NOMO-1 (cell line): ENCODE measurements around the gene VWCE.
"Not testable (repeated sequence)": the region's sequence is repeated elsewhere in the genome, so short reads cannot be mapped to it uniquely, and the experiment has no call there.

Experiments
- DNase-seq, 2 experiments: peaks; one replicate each; lab custom pipeline; 2025; ENCODE audit not compliant: unreplicated experiment in 2 of 2; lab: John Stamatoyannopoulos, UW

Gene VWCE

GRCh38 chr11:61259363-61259762 is 35.8 kb downstream of the VWCE start:
- no peak for DNase-seq

GRCh38 chr11:61258546-61258945 is 36.6 kb downstream of the VWCE start:
- DNase-seq: no peak

GRCh38 chr11:61256710-61257482 is 38.2 kb downstream of the VWCE start:
- DNase-seq: no peak

GRCh38 chr11:61254403-61255025 is 40.6 kb downstream of the VWCE start:
- peak; percentile 25 to 64 for DNase-seq

GRCh38 chr11:61252332-61252731 is 42.8 kb downstream of the VWCE start:
- DNase-seq: not testable (repeated sequence)

- not testable (repeated sequence) for DNase-seq
Measured at GRCh38 chr11:61250796-61251765, 44.0 kb downstream of the VWCE start.

GRCh38 chr11:61249201-61249600 is 45.9 kb downstream of the VWCE start:
- not testable (repeated sequence) for DNase-seq

- DNase-seq: not testable (repeated sequence)
Measured at GRCh38 chr11:61248071-61248470, 47.0 kb downstream of the VWCE start.

- DNase-seq: not testable (repeated sequence)
Measured at GRCh38 chr11:61245284-61245964, 49.7 kb downstream of the VWCE start.

GRCh38 chr11:61241526-61241925 is 53.6 kb downstream of the VWCE start:
- not testable (repeated sequence) for DNase-seq

GRCh38 chr11:61240875-61241274 is 54.2 kb downstream of the VWCE start, which contains the start of gene PGA5:
TSS of gene PGA5 (plus strand) at chr11:61241175. CDS start at chr11:61241227, 52 bp downstream.
- not testable (repeated sequence) for DNase-seq

GRCh38 chr11:61240288-61240687 is 54.8 kb downstream of the VWCE start:
- not testable (repeated sequence) for DNase-seq

GRCh38 chr11:61237130-61237529 is 58.0 kb downstream of the VWCE start:
- DNase-seq: not testable (repeated sequence)

GRCh38 chr11:61232548-61233145 is 62.5 kb downstream of the VWCE start:
- not testable (repeated sequence) for DNase-seq

GRCh38 chr11:61231585-61231984 is 63.5 kb downstream of the VWCE start:
- DNase-seq: not testable (repeated sequence)

- DNase-seq: not testable (repeated sequence)
Measured at GRCh38 chr11:61231033-61231432, 64.1 kb downstream of the VWCE start.

GRCh38 chr11:61229458-61229857 is 65.7 kb downstream of the VWCE start:
- DNase-seq: not testable (repeated sequence)

- DNase-seq: not testable (repeated sequence)
Measured at GRCh38 chr11:61226457-61227137, 68.5 kb downstream of the VWCE start.

GRCh38 chr11:61222692-61223091 is 72.4 kb downstream of the VWCE start:
- DNase-seq: not testable (repeated sequence)
